HG02870 (cell line): ENCODE data around the gene ZNF805.
"Not testable (repeated sequence)": the region's sequence is repeated elsewhere in the genome, so short reads cannot be mapped to it uniquely, and the experiment has no call there.

Experiments used
- ATAC-seq: cut with Tn5 transposase; IDR thresholded peaks from one replicate; pipeline ENCODE4 v1.9.1; 2021; ENCODE audit warnings: mild to moderate bottlenecking, moderate library complexity; ENCODE audit not compliant: unreplicated experiment

ZNF805 gene

DNA sequence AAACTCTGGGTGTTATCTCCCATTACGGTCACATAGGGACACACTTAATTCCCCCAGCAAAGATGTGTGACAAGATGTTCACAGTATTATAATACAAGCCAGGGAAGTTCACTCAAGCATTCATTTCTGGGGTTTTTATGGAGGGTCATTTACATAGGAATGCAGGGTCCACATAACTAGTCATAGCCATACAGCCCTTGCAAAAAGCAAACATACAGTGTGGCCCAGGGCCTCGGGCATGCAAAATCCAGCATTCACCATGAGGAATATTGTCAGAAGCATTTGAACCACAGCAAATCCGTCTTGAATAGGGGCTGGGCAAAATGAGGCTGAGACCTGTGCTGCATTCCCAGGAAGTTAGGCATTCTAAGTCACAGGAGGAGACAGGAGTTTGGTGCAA, 26.9 kb downstream of the ZNF805 start:
- no peak for ATAC-seq

DNA sequence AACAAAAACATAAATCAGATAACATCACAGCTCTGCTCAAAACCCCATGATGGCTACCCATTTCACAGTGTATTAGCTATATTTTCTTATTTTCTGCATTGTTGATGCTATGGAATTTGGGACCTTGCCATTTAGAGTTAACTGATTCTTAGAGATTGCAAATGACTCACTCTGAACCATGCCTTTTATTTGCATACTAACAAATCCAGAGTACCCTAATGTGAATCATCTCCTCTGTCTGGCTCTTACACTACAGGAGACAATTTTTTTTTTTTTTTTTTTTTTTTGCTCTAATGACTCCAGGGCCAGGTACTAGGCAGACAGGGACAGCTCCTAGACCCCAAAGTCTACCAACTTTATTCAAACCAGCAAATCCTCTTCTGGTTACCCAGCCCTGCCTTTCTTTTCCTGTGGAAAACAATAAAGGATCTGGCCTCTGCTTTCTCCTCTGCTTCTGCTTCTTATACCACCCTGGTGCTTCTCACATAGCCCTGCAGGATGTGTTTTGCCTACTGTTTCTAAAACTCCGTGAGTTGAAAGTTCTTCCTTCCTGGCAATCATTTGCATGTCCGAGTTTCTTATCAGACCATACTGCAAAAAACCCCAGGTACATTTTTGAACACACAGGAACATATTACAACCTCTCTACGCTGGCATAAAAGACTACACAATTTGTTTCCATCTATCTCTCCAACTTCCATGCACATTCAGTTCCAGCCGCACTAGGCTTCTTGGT, 29.3 kb downstream of the ZNF805 start:
- no peak for ATAC-seq

DNA sequence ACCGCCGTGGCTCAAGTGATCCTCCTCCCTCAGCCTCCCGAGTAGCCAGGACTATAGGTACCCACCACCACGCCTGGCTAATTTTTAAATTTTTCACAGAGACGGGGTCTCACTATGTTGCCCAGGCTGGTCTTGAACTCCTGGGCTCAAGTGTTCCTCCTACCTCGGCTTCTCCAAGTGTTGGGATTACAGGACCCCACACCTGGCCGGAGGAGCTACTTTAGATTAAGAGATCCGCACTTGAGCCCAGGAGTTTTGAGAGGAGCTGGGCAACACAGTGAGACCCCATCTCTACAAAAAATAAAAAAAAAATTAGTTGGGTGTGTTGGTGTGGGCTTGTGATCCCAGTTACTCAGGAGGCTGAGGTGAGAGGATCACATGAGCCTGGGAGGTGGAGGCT, 30.8 kb downstream of the ZNF805 start:
- no peak for ATAC-seq

DNA sequence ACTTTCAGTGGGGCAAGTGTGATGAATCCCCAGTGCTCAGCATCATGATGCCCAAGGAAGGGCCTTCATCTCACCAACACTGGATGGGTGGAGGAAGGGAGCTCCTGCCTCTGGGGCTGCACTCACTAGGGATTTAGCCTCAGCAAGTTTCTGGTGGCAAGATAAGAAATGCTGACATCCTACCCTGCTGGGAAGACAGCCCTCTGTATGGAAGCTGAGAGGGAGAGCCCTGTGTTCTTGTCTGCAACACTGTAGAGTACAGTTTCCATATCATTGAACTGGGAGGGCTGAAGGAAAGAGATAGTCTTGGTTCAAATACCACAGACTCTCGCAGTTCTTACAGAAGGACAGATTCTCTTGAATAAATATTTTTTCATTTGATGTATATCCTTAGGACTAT, 32.6 kb downstream of the ZNF805 start:
- ATAC-seq = no peak

DNA sequence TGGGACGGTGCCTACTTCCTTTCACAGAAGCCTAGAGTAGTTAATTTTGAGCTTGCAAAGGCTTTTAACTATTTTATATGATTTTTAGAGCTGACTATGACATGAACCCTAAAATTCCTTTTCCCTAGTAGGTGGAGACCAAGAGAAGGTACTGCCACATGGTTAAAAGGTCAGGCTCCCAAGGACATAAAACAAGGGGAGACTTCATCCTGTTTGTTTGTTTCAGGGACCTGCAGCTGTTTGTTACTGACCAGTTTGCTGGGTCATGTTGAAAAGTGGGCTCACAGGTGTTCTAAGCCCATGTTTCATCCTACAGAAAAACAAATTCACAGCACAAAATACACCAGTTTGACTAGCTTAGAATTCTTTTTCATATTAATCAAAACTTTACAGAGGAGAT, 36.0 kb downstream of the ZNF805 start:
- ATAC-seq = no peak

DNA sequence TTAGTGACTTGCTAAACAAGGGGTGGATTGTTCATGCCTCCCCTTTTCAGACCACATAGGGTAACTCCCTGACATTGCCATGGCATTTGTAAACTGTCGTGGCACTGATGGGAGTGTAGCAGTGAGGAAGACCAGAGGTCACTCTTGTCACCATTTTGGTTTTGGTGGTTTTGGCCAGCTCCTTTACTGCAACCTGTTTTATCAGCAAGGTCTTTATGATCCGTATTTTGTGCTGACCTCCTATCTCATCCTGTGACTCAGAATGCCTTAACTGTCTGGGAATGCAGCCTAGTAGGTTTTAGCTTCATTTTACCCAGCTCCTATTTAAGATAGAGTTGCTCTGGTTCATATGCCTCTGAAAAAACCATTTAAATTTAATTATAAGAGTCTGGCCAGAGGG, 38.0 kb downstream of the ZNF805 start:
- not testable (repeated sequence) for ATAC-seq

DNA sequence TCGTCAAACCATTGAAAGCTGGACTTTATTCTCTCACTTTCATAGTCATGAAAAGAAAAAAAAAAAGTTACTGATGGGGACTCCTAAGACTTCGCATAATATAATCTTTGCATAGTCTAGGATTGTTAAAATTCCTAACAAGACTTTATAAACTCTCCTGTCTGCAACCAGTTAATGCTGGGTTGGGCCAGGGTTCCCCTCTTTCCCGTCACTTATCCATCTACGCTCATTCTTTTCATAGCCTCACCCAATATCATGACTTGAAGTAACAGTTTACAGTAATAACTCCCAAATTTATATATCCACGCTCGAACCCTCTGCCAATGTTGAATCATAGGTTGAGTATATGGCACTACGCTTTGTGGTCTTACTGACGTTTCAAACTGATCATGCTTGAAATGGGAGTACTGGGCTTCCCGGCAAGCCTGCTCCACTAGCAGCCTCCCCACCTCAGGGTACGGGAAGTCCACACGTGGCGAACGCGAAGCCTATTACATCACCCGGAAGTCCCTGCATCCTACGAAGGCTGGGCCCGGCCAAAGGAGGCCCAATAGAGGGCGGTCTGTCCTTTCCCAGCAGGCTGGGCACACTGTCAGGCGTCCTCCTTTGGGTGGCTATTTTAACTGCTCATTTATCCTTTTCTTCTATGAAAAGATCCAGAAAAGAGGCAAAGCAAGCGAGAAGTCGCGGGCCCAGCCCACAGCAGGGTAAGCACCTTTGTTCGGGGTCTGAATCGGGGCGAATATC, 39.2 kb downstream of the ZNF805 start:
- peak; percentile 63 for ATAC-seq

DNA sequence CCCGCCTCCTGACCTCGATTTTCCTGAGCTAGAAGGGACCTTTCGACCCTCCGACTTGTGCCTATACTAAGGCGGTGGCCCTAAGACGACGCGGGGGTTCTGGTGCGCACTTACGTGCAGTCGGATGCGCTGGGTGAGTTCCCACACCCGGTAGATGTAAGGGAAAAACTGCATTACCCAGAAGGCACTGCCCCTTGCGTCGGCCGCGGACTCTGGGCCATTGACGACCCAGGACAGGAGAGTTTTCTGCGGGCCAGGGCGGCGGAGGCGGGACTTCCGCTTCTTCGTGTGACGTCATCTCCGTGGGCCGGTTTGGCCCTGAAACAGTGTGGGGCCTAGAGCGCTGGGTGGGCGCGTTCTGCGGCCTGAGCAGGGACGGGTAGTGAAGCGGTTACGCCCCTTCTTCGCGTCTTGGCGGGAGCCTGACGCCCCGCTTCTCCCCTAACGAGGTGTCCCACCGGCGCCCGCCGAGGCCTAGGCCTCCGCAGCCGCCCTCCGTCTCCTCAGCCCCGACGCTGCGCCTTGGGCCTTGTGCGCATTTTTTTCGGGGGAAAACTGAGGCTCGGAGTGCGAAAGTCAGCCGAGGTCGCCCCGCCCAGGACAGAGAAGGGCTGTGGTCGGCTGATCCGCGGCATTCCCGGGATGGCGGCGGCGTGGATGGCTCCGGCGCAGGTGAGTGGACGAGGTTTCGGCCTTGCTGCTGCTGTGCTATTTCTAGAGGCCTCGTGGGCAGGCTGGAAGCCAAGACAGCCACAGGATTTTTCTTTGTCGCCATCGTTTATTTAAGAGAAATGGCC, 39.9 kb downstream of the ZNF805 start, which contains the start of gene ZNF460:
TSS of gene ZNF460 (plus strand) at position 321 of the 797 bp plus-strand sequence. CDS start at position 643, 322 bp downstream.
- peak; percentile 71 for ATAC-seq

DNA sequence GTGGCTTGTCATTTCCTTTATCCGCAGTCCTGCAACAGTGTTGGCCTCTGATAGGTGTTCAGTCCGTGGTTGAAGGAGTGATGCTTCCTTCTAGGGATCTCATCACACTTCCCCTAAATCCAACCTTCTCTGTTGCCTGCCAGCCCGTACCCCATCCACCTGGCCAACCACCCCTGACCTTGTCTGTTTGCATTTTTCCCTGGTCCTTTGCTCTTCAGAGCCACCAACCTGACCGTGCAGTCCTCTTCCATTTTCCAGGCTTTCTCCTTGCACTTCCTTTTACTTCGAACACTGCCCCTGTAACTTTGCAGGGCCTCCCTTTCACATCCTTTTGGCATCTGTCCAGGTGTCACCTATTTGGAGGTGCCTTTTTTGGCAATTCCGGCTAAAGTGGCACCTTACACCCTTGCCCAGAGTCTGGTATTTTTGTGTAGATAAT, 40.5 kb downstream of the ZNF805 start:
- ATAC-seq = no peak

DNA sequence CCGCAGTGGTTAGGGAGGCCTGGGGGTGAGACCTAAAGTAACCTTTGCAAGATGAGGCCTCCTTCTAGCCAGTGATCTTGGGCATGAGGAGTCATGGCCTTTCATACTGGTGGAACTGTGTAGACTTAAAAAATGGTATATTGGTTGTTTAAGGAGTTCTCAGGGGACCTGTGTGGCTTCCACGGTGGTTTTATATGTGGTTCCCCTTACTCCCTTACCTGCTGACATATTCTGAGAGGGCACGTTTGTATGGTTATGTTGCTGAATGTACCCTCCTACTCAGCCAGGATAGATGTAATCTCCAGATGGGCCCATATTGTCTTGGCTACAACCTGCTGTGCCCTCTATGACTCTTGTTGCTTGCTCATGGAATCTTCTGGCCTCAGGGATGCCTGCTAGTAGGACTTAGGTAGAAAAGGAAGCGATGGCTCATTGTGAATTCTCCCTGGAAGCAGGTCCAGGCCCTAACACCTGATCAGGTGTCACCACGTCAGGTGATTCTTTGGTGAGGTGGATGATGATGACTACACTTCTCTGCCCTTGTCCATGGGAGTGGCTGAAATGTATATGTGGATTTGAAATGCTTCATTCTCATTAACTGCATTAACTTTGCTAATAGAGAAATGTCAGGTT, 41.7 kb downstream of the ZNF805 start:
- no peak for ATAC-seq

DNA sequence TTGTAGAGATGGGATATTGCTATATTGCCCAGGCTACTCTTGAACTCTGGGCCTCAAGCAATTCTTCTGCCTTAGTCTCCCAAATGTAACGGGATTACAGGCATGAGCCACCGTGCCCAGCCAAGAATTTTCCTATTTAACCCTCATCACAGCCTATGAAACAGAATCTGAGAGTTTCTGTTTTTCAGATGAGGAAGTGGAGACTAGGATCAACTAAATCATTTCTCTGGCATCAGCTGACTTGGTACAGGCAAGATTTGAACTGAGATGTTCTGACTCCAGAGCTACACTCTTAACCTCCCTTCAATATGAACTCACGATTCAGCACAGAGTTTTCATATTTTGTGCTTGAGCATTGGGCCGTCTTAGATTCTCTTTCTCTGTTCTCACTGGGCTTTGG, 47.9 kb downstream of the ZNF805 start:
- no peak for ATAC-seq

DNA sequence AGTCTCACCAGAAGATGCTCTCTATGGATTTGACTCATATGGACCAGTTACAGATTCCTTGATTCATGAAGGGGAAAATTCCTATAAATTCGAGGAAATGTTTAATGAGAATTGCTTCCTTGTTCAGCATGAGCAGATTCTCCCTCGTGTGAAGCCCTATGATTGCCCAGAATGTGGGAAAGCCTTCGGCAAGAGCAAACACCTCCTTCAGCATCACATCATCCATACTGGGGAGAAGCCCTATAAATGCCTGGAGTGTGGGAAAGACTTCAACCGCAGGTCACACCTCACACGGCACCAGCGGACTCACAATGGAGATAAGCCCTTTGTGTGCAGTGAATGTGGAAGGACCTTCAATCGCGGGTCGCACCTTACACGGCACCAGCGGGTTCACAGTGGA, 50.5 kb downstream of the ZNF805 start:
- no peak for ATAC-seq

DNA sequence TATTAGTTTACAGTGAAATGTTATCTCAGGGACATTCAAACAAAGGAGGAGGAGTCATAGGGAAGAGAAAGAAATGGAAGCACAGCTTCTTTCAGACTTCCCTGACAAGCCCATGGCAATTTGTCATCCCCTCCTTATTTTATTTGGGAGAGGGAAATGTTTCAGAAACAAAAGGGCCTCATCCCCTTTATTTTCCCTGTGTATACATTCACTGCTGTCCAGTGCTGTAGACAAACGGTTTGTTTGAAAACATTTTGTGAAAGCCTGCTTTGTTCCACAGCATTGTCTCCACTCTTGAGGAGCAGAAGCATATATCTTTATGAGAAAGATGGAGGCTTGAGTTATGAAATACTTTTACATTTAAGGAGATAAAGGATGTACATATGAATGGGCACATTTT, 52.1 kb downstream of the ZNF805 start:
- no peak for ATAC-seq

DNA sequence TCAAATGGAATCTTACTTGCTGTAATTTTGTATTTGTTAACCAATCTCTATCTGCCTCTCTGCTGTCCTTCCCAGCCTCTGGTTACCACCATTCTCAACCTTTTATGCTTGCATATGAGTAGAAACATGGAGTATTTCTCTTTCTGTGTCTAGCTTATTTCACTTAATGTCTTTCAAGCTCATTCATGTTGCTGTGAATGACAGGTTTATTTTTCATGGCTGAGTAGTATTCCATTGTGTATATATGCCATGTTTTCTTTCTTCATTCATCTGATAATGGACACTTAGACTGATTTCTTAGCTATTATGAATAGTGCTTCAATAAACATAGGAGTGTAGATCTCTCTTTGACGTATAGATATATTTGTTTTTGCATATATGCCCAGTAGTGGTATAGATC, 53.3 kb downstream of the ZNF805 start:
- ATAC-seq = no peak

DNA sequence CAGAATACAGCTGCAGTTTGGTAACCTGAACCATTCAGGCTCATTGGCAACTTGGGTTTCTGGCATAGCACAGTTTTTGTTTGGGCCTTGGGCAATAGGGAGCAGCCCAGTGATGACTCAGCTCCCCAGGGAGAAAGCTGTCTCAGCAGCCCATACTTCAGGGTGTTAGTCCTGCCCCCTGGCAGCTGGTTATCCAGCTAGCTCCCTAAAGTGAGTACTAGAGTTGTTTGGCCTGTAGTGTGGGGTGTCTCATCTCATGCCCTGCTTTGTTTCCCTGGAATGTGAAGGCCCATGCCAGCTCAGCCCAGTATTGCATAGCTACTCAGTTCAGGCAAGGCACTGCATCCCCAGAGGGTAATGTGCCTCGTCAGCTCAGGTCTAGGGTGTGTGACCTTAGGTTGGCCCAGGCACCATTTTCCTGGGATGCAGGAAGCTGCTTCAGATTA, 61.6 kb downstream of the ZNF805 start:
- ATAC-seq = no peak

DNA sequence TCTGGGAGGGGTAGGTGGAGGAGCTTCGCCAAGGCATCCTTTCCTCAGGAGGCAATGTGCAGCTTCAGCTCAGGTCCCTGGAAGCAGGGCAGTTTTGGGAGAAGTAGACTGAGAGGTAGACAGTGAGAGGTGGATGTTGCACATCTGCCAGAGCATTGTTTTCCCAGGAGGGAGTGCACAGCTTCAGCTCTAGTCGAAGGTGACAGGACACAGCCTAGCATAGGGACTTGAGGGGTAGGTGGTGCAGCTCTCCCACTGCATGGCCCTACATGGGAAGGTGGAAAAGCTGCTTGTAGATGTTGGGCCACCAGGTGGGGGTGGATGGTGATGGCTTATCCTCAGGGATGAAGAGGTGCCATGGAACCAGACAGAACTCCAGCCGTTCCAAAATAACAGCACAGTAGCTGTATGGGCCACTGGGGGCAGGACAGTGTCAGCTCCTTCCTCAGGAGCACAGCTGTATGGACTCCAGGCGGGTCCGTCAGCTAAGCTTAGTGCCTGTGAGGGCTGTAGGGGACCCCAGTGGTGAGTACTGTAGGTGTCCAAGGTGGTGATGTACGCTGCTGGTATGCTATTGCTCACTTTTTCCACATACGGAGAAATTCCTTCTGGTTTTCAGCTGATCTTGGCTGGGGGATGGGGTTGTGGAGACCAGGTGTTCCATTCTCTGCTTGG, 62.4 kb downstream of the ZNF805 start:
- no peak for ATAC-seq
